Measurements from ENCODE around the gene SRBD1.

DNA sequence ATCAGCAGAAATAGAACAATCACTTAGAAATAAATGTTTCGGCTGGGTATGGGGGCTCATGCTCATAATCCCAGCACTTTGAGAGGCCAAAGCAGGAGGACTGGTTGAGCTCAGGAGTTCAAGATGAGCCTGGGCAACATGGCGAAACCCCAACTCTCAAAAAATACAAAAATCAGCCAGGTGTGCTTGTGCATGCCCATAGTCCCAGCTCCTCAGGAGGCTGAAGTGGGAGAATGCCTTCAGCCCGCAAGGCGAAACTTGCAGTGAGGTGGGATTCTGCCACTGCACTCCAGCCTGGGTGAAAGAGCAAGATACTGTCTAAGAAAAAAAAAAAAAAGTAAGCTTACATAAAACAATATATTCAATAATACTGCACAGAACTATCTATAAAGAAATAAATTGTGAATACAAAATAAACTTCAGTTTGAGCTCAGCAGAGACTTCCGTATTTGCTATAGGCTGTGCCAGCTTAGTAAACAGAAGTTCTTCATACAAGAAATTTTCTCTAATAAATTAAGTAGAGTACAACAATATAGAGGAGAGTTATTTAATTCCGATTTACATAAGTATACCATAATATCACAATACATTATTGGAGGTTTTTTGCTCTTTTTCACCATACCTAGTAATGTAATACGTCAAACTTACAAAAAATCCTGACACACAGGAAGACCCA lies 43.6 kb downstream of the SRBD1 start:
- TF ChIP-seq, protein P1, sequence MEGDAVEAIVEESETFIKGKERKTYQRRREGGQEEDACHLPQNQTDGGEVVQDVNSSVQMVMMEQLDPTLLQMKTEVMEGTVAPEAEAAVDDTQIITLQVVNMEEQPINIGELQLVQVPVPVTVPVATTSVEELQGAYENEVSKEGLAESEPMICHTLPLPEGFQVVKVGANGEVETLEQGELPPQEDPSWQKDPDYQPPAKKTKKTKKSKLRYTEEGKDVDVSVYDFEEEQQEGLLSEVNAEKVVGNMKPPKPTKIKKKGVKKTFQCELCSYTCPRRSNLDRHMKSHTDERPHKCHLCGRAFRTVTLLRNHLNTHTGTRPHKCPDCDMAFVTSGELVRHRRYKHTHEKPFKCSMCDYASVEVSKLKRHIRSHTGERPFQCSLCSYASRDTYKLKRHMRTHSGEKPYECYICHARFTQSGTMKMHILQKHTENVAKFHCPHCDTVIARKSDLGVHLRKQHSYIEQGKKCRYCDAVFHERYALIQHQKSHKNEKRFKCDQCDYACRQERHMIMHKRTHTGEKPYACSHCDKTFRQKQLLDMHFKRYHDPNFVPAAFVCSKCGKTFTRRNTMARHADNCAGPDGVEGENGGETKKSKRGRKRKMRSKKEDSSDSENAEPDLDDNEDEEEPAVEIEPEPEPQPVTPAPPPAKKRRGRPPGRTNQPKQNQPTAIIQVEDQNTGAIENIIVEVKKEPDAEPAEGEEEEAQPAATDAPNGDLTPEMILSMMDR (IDR thresholded peaks at IDR 0.05 in 2 of 3, conservative IDR thresholded peaks at IDR 0.05 in 1 of 3; ENCODE audit: borderline replicate concordance in 1 of 3, insufficient read depth in 1 of 3, low read depth in 2 of 3, low read length in 2 of 3) = no peak
- no peak for TF ChIP-seq POLR2AphosphoS5 (IDR thresholded peaks at IDR 0.05; ENCODE audit: low read depth, low read length)
- TF ChIP-seq TCF7L2 (IDR thresholded peaks at IDR 0.05; ENCODE audit: borderline replicate concordance, extremely low read depth, insufficient read depth, insufficient read length) = no peak
- TF ChIP-seq EZH2phosphoT487 (IDR thresholded peaks at IDR 0.05; ENCODE audit: borderline replicate concordance) = no peak
- TF ChIP-seq, protein P2, sequence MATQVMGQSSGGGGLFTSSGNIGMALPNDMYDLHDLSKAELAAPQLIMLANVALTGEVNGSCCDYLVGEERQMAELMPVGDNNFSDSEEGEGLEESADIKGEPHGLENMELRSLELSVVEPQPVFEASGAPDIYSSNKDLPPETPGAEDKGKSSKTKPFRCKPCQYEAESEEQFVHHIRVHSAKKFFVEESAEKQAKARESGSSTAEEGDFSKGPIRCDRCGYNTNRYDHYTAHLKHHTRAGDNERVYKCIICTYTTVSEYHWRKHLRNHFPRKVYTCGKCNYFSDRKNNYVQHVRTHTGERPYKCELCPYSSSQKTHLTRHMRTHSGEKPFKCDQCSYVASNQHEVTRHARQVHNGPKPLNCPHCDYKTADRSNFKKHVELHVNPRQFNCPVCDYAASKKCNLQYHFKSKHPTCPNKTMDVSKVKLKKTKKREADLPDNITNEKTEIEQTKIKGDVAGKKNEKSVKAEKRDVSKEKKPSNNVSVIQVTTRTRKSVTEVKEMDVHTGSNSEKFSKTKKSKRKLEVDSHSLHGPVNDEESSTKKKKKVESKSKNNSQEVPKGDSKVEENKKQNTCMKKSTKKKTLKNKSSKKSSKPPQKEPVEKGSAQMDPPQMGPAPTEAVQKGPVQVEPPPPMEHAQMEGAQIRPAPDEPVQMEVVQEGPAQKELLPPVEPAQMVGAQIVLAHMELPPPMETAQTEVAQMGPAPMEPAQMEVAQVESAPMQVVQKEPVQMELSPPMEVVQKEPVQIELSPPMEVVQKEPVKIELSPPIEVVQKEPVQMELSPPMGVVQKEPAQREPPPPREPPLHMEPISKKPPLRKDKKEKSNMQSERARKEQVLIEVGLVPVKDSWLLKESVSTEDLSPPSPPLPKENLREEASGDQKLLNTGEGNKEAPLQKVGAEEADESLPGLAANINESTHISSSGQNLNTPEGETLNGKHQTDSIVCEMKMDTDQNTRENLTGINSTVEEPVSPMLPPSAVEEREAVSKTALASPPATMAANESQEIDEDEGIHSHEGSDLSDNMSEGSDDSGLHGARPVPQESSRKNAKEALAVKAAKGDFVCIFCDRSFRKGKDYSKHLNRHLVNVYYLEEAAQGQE (IDR thresholded peaks at IDR 0.05; ENCODE audit: low read depth) = no peak
- TF ChIP-seq POLR2A (IDR thresholded peaks at IDR 0.05; ENCODE audit: borderline replicate concordance, extremely low read depth, insufficient read depth, insufficient read length) = no peak
- TF ChIP-seq RAD21 (IDR thresholded peaks at IDR 0.05; ENCODE audit: low read depth) = no peak
- TF ChIP-seq EZH2 (IDR thresholded peaks at IDR 0.05) = no peak
- TF ChIP-seq, protein P3, sequence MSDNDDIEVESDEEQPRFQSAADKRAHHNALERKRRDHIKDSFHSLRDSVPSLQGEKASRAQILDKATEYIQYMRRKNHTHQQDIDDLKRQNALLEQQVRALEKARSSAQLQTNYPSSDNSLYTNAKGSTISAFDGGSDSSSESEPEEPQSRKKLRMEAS (IDR thresholded peaks at IDR 0.05) = no peak
- no peak for TF ChIP-seq YY1 (IDR thresholded peaks at IDR 0.05; ENCODE audit: extremely low read depth, insufficient replicate concordance, low read depth, low read length)
- no peak for TF ChIP-seq CEBPB (IDR thresholded peaks at IDR 0.05; ENCODE audit: low read depth)

All from HCT116 (cell line).